Lung (tissue), 12 donors: ENCODE data around the gene GATAD1. TPM values are rescaled to one million over a fixed set of nuclear protein-coding genes. Genes with fewer than 3 reads are reported as not detected.
"Not testable (repeated sequence)": the region's sequence is repeated elsewhere in the genome, so short reads cannot be mapped to it uniquely, and the experiment has no call there.

ENCODE experiments used
- ATAC-seq: fragments of 200-7000 bp; cut with Tn5 transposase; one replicate; pipeline ENCODE4 v1.9.1; 2020; ENCODE audit warnings: moderate number of reproducible peaks; ENCODE audit not compliant: insufficient read depth, low FRiP score
- DNase-seq, 3 donors: peaks; one replicate each; pipeline ENCODE4 v3.0.0-alpha.2; 2013 to 2017
- H3K27ac ChIP-seq, 2 donors: one replicate each; pipeline ENCODE4 v1.5.1; 2013; ENCODE audit warnings: mild to moderate bottlenecking in 2 of 2, moderate library complexity in 2 of 2, control low read depth in 1 of 2, inconsistent platforms in 1 of 2, low read depth in 1 of 2, low read length in 1 of 2
- H3K27me3 ChIP-seq, 3 donors: one replicate each; pipeline ENCODE4 v1.5.1; 2013; ENCODE audit warnings: low read length in 2 of 3; ENCODE audit not compliant: control insufficient read depth in 3 of 3, insufficient read depth in 3 of 3
- H3K36me3 ChIP-seq, 4 donors: one replicate each; pipeline ENCODE4 v1.5.1; 2013; ENCODE audit warnings: low read length in 4 of 4, mild to moderate bottlenecking in 1 of 4, moderate library complexity in 1 of 4; ENCODE audit not compliant: control insufficient read depth in 4 of 4, insufficient read depth in 4 of 4
- H3K4me1 ChIP-seq, 5 donors: one replicate each; pipeline ENCODE4 v1.5.1; 2013; ENCODE audit warnings: low read length in 5 of 5, mild to moderate bottlenecking in 2 of 5, moderate library complexity in 1 of 5; ENCODE audit not compliant: control insufficient read depth in 5 of 5, insufficient read depth in 5 of 5
- H3K4me3 ChIP-seq: one replicate; pipeline ENCODE4 v1.5.1; 2013; ENCODE audit warnings: mild to moderate bottlenecking, control low read depth, moderate library complexity
- H3K9ac ChIP-seq, 2 donors: one replicate each; pipeline ENCODE4 v1.5.1; 2013; ENCODE audit warnings: low read length in 2 of 2, control low read depth in 1 of 2; ENCODE audit not compliant: insufficient read depth in 1 of 2
- H3K9me3 ChIP-seq, 4 donors: one replicate each; pipeline ENCODE4 v1.5.1; 2013; ENCODE audit warnings: low read length in 3 of 4, mild to moderate bottlenecking in 1 of 4, moderate library complexity in 1 of 4; ENCODE audit not compliant: control insufficient read depth in 4 of 4, insufficient read depth in 3 of 4
- CTCF ChIP-seq: IDR thresholded peaks from 2 replicates; pipeline ENCODE4 v1.5.1; 2012; ENCODE audit warnings: mild to moderate bottlenecking; ENCODE audit errors: control extremely low read depth, extremely low read depth
- WGBS, 2 donors: extraction: QIAGEN DNeasy Blood & Tissue Kit; methylation state at CpG; one replicate each; pipeline ENCODE4 v1.1.7; 2013; 5-methylcytosine and 5-hydroxymethylcytosine counted together
- polyA plus RNA-seq, 2 donors: library from polyadenylated mRNA; stranded (reverse); fragments of 200-250 nt; gene quantifications; one replicate each; pipeline ENCODE4 v1.2.1, GENCODE V29; 2013
- total RNA-seq, 2 donors: library from RNA; depleted of rRNA in 1 of 2; stranded (reverse); fragments of >200 nt in 1 of 2; gene quantifications; one replicate each; pipeline ENCODE4 v1.2.1, GENCODE V29; 2014 to 2021
- donor health status: control.
- donor health status: control.
- donor health status: Bipolar disorder and iron deficiency.
- donor health status: healthy.
- donor health status: DM: yes; HTN: yes; CAD: no.

Gene GATAD1
- total and polyA plus RNA-seq, 4 donors = 15.9 to 80.3 (median 28.1) TPM

GRCh38 chr7:92478095-92478494 lies 30.8 kb downstream of the GATAD1 start:
- 89 to 94% methylated on average over 9 of the region's 9 CpGs for WGBS, 2 donors
- Histone ChIP-seq H3K4me1 (no peaks in the 10 kb centered on the region), H3K9me3 (no peaks in the 10 kb centered on the region), H3K27me3 (no peaks in the 10 kb centered on the region), H3K36me3 (peaks cover 0 to 7% (median 2%) of the 10 kb centered on the region in 4 donors), H3K27ac (no peak overlapping the region), H3K9ac (no peak overlapping the region), H3K4me3 (no peak overlapping the region)
- DNase-seq = no peak
- no peak for ATAC-seq
- no peak for TF ChIP-seq CTCF

GRCh38 chr7:92478711-92479110 lies 31.4 kb downstream of the GATAD1 start:
- H3K36me3 ChIP-seq = peaks cover 0 to 7% (median 2%) of the 10 kb centered on the region in 4 donors
- 90 to 98% methylated on average over 4 of the region's 4 CpGs for WGBS, 2 donors
- H3K27me3 ChIP-seq = no peaks in the 10 kb centered on the region
- H3K27ac ChIP-seq = no peak overlapping the region
- no peak overlapping the region for H3K4me3 ChIP-seq
- ATAC-seq (no peak), DNase-seq (no peak)
- no peaks in the 10 kb centered on the region for H3K9me3 ChIP-seq
- TF ChIP-seq CTCF = no peak
- no peaks in the 10 kb centered on the region for H3K4me1 ChIP-seq
- H3K9ac ChIP-seq = no peak overlapping the region

- H3K9ac ChIP-seq, H3K27me3 ChIP-seq, DNase-seq, H3K4me3 ChIP-seq, ATAC-seq, H3K36me3 ChIP-seq, H3K4me1 ChIP-seq, H3K9me3 ChIP-seq, H3K27ac ChIP-seq: not testable (repeated sequence)
- 90 to 97% methylated on average over 4 of the region's 4 CpGs for WGBS, 2 donors
These were observed 31.9 kb downstream of the GATAD1 start for GRCh38 chr7:92479146-92479545.

GRCh38 chr7:92483624-92484023 lies 36.3 kb downstream of the GATAD1 start:
- peaks cover 12 to 16% (median 12%) of the 10 kb centered on the region in 4 donors for H3K36me3 ChIP-seq
- not testable (repeated sequence) for H3K27ac ChIP-seq, DNase-seq, H3K4me3 ChIP-seq, ATAC-seq, H3K27me3 ChIP-seq, H3K9ac ChIP-seq, H3K9me3 ChIP-seq, H3K4me1 ChIP-seq
- 80 to 83% methylated on average over 6 of the region's 6 CpGs for WGBS, 2 donors

- not testable (repeated sequence) for H3K9me3 ChIP-seq, H3K9ac ChIP-seq, ATAC-seq, H3K27me3 ChIP-seq, DNase-seq, H3K4me3 ChIP-seq, H3K4me1 ChIP-seq, H3K27ac ChIP-seq
- H3K36me3 ChIP-seq = peaks cover 12 to 16% (median 14%) of the 10 kb centered on the region in 4 donors
- 95 to 96% methylated on average over 6 of the region's 6 CpGs for WGBS, 2 donors
These were observed 36.9 kb downstream of the GATAD1 start for GRCh38 chr7:92484226-92484625.
